BLaER1 treated with 17β-estradiol and CSF1 and Interleukin-3, amounts not matched to agents 10 nM and 100 nM (cell line): ENCODE measurements around the gene SLC34A1.
A peak's percentile ranks its signal among the peaks of the same experiment; 100 is the strongest.

Experiments used
- H3K27ac ChIP-seq, 11 experiments: shearing (Covaris generic); formaldehyde crosslinking; 2 replicates each; pipeline ENCODE4 v1.8.1; 2022
- H3K27me3 ChIP-seq, 11 experiments: shearing (Covaris generic); formaldehyde crosslinking; 2 replicates each; pipeline ENCODE4 v1.8.1; 2022
- H3K36me3 ChIP-seq, 11 experiments: shearing (Covaris generic); formaldehyde crosslinking; 2 replicates each; pipeline ENCODE4 v1.8.1; 2022
- H3K4me1 ChIP-seq, 10 experiments: shearing (Covaris generic); formaldehyde crosslinking; 2 replicates each; pipeline ENCODE4 v1.8.1; 2022
- H3K4me2 ChIP-seq, 11 experiments: shearing (Covaris generic); formaldehyde crosslinking; 2 replicates each; pipeline ENCODE4 v1.8.1; 2022
- H3K4me3 ChIP-seq, 10 experiments: shearing (Covaris generic); formaldehyde crosslinking; 2 replicates each; pipeline ENCODE4 v1.8.1; 2022
- H3K9ac ChIP-seq, 11 experiments: shearing (Covaris generic); formaldehyde crosslinking; 2 replicates each; pipeline ENCODE4 v1.8.1; 2022
- H3K9me3 ChIP-seq, 11 experiments: shearing (Covaris generic); formaldehyde crosslinking; replicated peaks in 1 of 11; 2 replicates each; pipeline ENCODE4 v1.8.1; 2022
- H4K20me1 ChIP-seq, 11 experiments: shearing (Covaris generic); formaldehyde crosslinking; 2 replicates each; pipeline ENCODE4 v1.8.1; 2022
- Cebpa-rat ChIP-seq, 11 experiments: shearing (Covaris generic); IDR thresholded peaks; 2 replicates each; pipeline ENCODE4 v1.8.1; 2022

Gene SLC34A1

DNA sequence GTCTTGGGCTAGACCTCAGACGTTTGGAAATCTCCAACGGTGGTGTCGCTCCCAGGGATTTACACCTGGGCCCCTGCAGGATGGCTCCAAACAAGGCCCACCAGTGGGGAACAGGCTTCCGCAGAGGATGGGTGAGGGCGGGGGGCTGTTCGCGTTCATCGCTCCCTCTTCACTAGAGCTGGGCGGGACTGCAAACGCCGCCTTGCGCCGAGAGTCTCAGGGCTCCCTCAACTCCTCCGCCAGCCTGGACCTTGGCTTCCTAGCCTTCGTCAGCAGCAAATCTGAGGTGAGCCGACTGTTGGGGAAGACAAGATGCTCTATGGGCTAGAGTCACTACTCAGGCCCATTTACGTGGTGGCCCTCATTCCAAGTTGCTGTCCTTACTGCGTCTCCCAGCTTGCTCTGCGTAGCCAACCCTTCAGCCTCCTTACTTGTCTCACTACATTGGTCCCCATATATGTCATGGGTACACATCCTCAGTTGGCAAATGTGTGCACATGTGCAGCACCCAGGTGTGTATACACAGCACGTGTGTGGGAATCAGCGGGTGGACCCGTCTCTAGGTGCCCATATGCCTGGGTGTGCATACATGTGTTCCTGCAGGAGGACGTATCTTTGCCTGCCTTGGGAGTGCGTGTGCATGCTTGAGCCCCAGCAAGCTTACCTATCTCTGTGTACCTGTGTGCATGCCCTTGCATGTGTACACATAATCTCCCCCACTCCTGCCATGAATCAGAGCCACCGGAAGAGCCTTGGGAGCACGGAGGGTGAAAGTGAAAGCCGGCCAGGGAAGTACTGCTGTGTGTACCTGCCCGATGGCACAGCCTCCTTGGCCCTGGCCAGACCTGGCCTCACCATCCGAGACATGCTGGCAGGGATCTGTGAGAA lies 16.0 kb upstream of the SLC34A1 start:
- Histone ChIP-seq H3K36me3 (peaks cover 5 to 25% (median 15%) of the 10 kb centered on the region in 11 experiments; a peak in 18 of 22 replicates), H3K9ac (no peak overlapping the region), H3K9me3 (no peaks in the 10 kb centered on the region), H3K4me3 (no peak overlapping the region), H3K27ac (no peak overlapping the region), H3K4me2 (no peak overlapping the region), H3K4me1 (peaks cover 50 to 78% (median 63%) of the 10 kb centered on the region in 10 experiments), H4K20me1 (peaks cover 0 to 55% (median 6%) of the 10 kb centered on the region in 11 experiments; a peak in 11 of 22 replicates), H3K27me3 (no peaks in the 10 kb centered on the region)
- no peak for TF ChIP-seq Cebpa-rat (IDR thresholded peaks at IDR 0.05)

DNA sequence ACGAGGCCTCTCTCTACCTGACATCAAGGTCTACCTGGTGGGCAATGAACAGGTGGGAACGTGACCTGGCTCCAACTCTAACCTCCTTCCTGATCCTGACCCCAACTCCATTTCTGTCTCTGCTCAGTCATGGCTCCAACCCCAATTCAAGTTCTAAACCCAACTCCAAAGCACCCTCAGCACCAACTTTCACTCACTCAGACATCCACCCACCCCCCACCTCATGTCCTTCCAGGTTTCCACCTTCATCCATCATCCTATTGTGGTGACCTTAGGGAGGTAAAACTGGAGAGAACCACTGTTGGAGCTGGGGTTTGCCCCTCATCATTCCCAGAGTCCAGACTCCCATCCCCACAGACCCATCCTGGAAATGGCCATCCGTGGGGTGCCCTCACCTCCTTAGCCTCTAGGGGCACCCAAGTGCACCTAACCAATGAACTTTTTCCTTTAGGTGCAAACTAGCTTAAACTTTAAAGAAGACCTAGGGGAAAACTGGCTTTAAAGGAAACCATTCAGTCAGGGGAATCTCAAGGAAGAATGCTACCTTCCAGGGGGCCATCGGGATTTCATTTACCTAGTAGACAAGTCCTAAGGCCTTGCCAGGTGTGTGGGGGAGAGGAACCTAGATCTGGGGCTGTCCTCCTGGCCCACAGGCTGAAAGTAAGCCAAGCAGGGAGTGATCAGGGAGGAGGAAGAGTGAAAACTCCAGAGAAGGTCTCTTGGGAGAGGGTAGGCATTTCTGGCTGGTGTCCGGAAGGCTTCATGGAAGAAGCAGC lies 15.2 kb upstream of the SLC34A1 start:
- TF ChIP-seq Cebpa-rat (IDR thresholded peaks at IDR 0.05), result no peak
- Histone ChIP-seq H3K9me3 (no peaks in the 10 kb centered on the region), H3K4me3 (no peak overlapping the region), H3K4me1 (peaks cover 44 to 78% (median 55%) of the 10 kb centered on the region in 10 experiments), H3K4me2 (peak overlapping the region; percentile 21 to 99 (median 64); a peak in 21 of 22 replicates), H3K27ac (peak overlapping the region in 4 of 11 experiments; percentile 2 to 52 (median 28); a peak in 3 of 22 replicates), H3K9ac (peak overlapping the region in 5 of 11 experiments; percentile 4 to 49 (median 31); a peak in 7 of 22 replicates), H4K20me1 (peaks cover 0 to 52% (median 4%) of the 10 kb centered on the region in 11 experiments; a peak in 10 of 22 replicates), H3K36me3 (peaks cover 5 to 34% (median 15%) of the 10 kb centered on the region in 11 experiments; a peak in 18 of 22 replicates), H3K27me3 (no peaks in the 10 kb centered on the region)

GRCh38 chr5:177369645-177370440 lies 14.4 kb upstream of the SLC34A1 start:
- Histone ChIP-seq H4K20me1 (peaks cover 0 to 44% (median 0%) of the 10 kb centered on the region in 11 experiments; a peak in 9 of 22 replicates), H3K9ac (peak overlapping the region in 5 of 11 experiments; percentile 4 to 49 (median 31); a peak in 8 of 22 replicates), H3K36me3 (peaks cover 5 to 35% (median 15%) of the 10 kb centered on the region in 11 experiments; a peak in 18 of 22 replicates), H3K4me1 (peaks cover 42 to 70% (median 50%) of the 10 kb centered on the region in 10 experiments), H3K27ac (peak overlapping the region in 6 of 11 experiments; percentile 0 to 52 (median 17); a peak in 7 of 22 replicates), H3K27me3 (no peaks in the 10 kb centered on the region), H3K9me3 (no peaks in the 10 kb centered on the region), H3K4me2 (peak overlapping the region; percentile 21 to 99 (median 64)), H3K4me3 (no peak overlapping the region)
- no peak for TF ChIP-seq Cebpa-rat (IDR thresholded peaks at IDR 0.05)

DNA sequence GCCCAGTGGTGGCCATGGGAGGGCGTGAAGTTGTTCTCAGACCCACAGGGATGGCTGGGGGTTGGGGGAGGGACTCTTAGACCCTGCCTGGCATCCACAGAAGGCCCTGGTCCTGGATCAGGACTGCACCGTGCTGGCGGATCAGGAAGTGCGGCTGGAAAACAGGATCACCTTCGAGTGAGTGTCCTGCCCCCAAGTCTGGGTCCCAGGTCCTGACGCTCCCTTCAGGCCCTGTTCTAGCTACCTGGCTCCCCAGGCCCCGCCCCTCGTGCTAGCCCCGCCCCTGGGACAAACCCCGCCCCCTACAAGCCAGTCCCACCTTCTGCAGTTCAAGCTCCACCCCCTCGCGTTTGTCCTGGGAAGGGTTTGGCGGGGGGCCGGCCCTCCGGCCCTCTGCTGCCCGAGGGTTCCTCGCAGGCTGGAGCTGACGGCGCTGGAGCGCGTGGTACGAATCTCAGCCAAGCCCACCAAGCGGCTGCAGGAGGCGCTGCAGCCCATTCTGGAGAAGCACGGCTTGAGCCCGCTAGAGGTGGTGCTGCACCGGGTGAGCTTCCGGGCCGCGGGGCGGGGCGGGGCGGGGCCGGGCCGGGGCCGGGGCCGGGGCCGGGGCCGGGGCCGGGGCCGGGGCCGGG lies 13.6 kb upstream of the SLC34A1 start:
- Histone ChIP-seq H3K9me3 (no peaks in the 10 kb centered on the region), H3K4me1 (peaks cover 44 to 69% (median 53%) of the 10 kb centered on the region in 10 experiments), H3K4me3 (peak overlapping the region; percentile 60 to 70 (median 64)), H3K4me2 (peak overlapping the region; percentile 91 to 100 (median 98)), H3K36me3 (peaks cover 5 to 35% (median 15%) of the 10 kb centered on the region in 11 experiments; a peak in 18 of 22 replicates), H3K27ac (peak overlapping the region in 10 of 11 experiments; percentile 60 to 76 (median 72); a peak in 14 of 22 replicates), H3K27me3 (no peaks in the 10 kb centered on the region), H4K20me1 (peaks cover 0 to 40% (median 0%) of the 10 kb centered on the region in 11 experiments; a peak in 9 of 22 replicates), H3K9ac (peak overlapping the region in 10 of 11 experiments; percentile 69 to 83 (median 80); a peak in 18 of 22 replicates)
- no peak for TF ChIP-seq Cebpa-rat (IDR thresholded peaks at IDR 0.05)

GRCh38 chr5:177371120-177372033 lies 12.9 kb upstream of the SLC34A1 start:
- no peaks in the 10 kb centered on the region for H3K27me3 ChIP-seq
- H3K9me3 ChIP-seq, result no peaks in the 10 kb centered on the region
- H3K4me3 ChIP-seq, result peak overlapping the region; percentile 60 to 70 (median 64)
- peaks cover 0 to 32% (median 0%) of the 10 kb centered on the region in 11 experiments; a peak in 9 of 22 replicates for H4K20me1 ChIP-seq
- peak overlapping the region; percentile 60 to 76 (median 72) for H3K27ac ChIP-seq
- peaks cover 5 to 35% (median 15%) of the 10 kb centered on the region in 11 experiments; a peak in 18 of 22 replicates for H3K36me3 ChIP-seq
- TF ChIP-seq Cebpa-rat (IDR thresholded peaks at IDR 0.05), result no peak
- H3K9ac ChIP-seq, result peak overlapping the region; percentile 69 to 84 (median 80)
- H3K4me2 ChIP-seq, result peak overlapping the region; percentile 91 to 100 (median 98)
- peaks cover 40 to 64% (median 53%) of the 10 kb centered on the region in 10 experiments for H3K4me1 ChIP-seq

DNA sequence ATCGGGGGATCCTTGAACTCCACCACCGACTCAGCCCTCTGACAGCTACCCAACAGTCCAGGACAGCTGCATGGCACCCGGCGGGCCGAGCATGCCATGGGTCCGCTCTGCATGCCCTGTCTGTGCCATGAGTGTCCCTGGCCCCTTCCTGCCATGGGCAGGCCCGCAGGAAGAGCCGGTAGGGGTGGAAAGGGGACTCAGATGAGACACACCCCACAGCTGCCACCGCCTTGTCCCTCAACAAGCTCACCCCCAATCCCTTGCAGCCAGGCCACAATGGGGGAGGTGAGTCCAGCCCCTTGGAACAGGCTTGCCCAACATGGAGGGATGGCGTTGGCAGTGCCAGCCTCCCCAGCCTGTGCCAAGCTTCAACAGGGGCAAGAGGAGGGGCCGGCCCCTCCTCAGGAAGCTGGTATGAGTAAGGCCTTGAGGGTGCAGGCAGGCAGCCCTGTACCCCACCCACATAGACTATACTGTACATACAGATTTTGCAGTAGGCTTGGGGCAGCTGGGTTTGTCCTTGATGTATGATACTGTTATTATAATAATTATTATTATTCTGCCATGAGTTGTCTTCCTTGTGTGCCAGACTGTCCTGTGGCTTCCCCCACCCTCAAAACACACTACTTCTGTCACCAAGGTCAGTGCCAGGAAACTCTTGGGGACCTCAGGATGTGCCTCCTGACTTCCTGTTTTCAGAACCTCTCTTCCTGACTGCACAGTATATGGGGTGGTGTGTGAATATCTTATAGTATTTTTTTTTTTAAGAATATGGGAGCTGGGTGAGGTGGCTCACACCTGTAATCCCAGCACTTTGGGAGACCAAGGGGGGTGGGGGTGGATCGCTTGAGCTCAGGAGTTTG lies 12.0 kb upstream of the SLC34A1 start:
- Histone ChIP-seq H3K36me3 (peaks cover 5 to 33% (median 15%) of the 10 kb centered on the region in 11 experiments; a peak in 18 of 22 replicates), H3K4me1 (peaks cover 35 to 71% (median 53%) of the 10 kb centered on the region in 10 experiments), H3K4me3 (peak overlapping the region in 5 of 10 experiments; percentile 10 to 70 (median 68); a peak in 9 of 20 replicates), H3K27ac (peak overlapping the region in 7 of 11 experiments; percentile 64 to 76 (median 72); a peak in 7 of 22 replicates), H3K9ac (peak overlapping the region in 10 of 11 experiments; percentile 13 to 84 (median 81); a peak in 11 of 22 replicates), H4K20me1 (peaks cover 0 to 24% (median 0%) of the 10 kb centered on the region in 11 experiments; a peak in 9 of 22 replicates), H3K9me3 (no peaks in the 10 kb centered on the region), H3K4me2 (peak overlapping the region; percentile 91 to 100 (median 98)), H3K27me3 (no peaks in the 10 kb centered on the region)
- no peak for TF ChIP-seq Cebpa-rat (IDR thresholded peaks at IDR 0.05)
